Neural cell (in vitro differentiated cells): ENCODE measurements around the gene EMID1. TPM values are rescaled to one million over a fixed set of nuclear protein-coding genes. Genes with fewer than 3 reads are reported as not detected.

Experiments used
- H2AFZ ChIP-seq: fragments of 200-600, 300-800 bp; sonication (generic), shearing (Covaris generic); 2 replicates; pipeline ENCODE4 v1.6.0; 2014; ENCODE audit warnings: low read depth, mild to moderate bottlenecking, antibody characterized with exemption, low read length, moderate library complexity
- H3F3A ChIP-seq: fragments of 200-600 bp; shearing (Covaris generic); 2 replicates; pipeline ENCODE4 v1.6.1; 2016; ENCODE audit warnings: mild to moderate bottlenecking, moderate library complexity, mixed read lengths, antibody characterized with exemption, low read length; ENCODE audit not compliant: insufficient read depth, poor library complexity, severe bottlenecking
- H3K27ac ChIP-seq: fragments of 200-600, 300-800 bp; sonication (generic), shearing (Covaris generic); 2 replicates; pipeline ENCODE4 v1.5.1; 2014; ENCODE audit warnings: mild to moderate bottlenecking, low read length, moderate library complexity
- H3K27me3 ChIP-seq: fragments of 300-800, 200-600 bp; sonication (generic), shearing (Covaris generic); 2 replicates; pipeline ENCODE4 v1.6.0; 2014; ENCODE audit warnings: mild to moderate bottlenecking, low read depth, low read length, moderate library complexity; ENCODE audit not compliant: insufficient read depth
- H3K36me3 ChIP-seq: fragments of 300-800, 200-600 bp; sonication (generic), shearing (Covaris generic); 2 replicates; pipeline ENCODE4 v1.5.1; 2014; ENCODE audit warnings: mild to moderate bottlenecking, antibody characterized with exemption, low read length, moderate library complexity; ENCODE audit not compliant: insufficient read depth
- H3K4me2 ChIP-seq: fragments of 300-800, 200-600 bp; sonication (generic), shearing (Covaris generic); 2 replicates; pipeline ENCODE4 v1.6.0; 2014; ENCODE audit warnings: mild to moderate bottlenecking, low read length
- H3K4me3 ChIP-seq: fragments of 300-800, 200-600 bp; sonication (generic), shearing (Covaris generic); 2 replicates; pipeline ENCODE4 v1.5.1; 2014; ENCODE audit warnings: mild to moderate bottlenecking, low read length, moderate library complexity
- H3K79me2 ChIP-seq: fragments of 200-600 bp; shearing (Covaris generic); replicated peaks from 2 replicates; pipeline ENCODE4 v1.6.0; 2014; ENCODE audit warnings: mild to moderate bottlenecking, low read length, moderate library complexity; ENCODE audit not compliant: insufficient read depth
- H3K9ac ChIP-seq: fragments of 300-800, 200-600 bp; sonication (generic), shearing (Covaris generic); 2 replicates; pipeline ENCODE4 v1.6.1; 2016; ENCODE audit warnings: mild to moderate bottlenecking, low read length, mixed read lengths
- H3K9me2 ChIP-seq: fragments of 200-600 bp; shearing (Covaris generic); 2 replicates; pipeline ENCODE4 v1.6.1; 2016; ENCODE audit warnings: mild to moderate bottlenecking, low read length, mixed read lengths; ENCODE audit not compliant: insufficient read depth
- H3K9me3 ChIP-seq: fragments of 200-600, 300-800 bp; sonication (generic), shearing (Covaris generic); 2 replicates; pipeline ENCODE4 v1.6.1; 2016; ENCODE audit warnings: mild to moderate bottlenecking, mixed run types, low read length, moderate library complexity, mixed read lengths
- H4K20me1 ChIP-seq: fragments of 200-600 bp; shearing (Covaris generic); 2 replicates; pipeline ENCODE4 v1.6.1; 2016; ENCODE audit warnings: mild to moderate bottlenecking, mixed run types; ENCODE audit not compliant: insufficient read depth
- EP300 ChIP-seq: fragments of 450-650 bp; conservative IDR thresholded peaks from 2 replicates; pipeline ENCODE4 v1.6.1; 2014; ENCODE audit warnings: antibody characterized with exemption, mild to moderate bottlenecking, moderate library complexity; ENCODE audit not compliant: poor library complexity, severe bottlenecking
- EZH2 ChIP-seq: fragments of 200-600, 300-800 bp; shearing (Covaris generic), sonication (generic); IDR thresholded peaks from 2 replicates; pipeline ENCODE4 v1.6.1; 2014; ENCODE audit warnings: antibody characterized with exemption, low read length, borderline replicate concordance, mild to moderate bottlenecking; ENCODE audit not compliant: insufficient read depth, poor library complexity, severe bottlenecking
- MXI1 ChIP-seq: fragments of 450-650 bp; conservative IDR thresholded peaks from 2 replicates; pipeline ENCODE4 v1.6.1; 2014; ENCODE audit warnings: antibody characterized with exemption, mild to moderate bottlenecking; ENCODE audit not compliant: poor library complexity, severe bottlenecking
- POLR2AphosphoS5 ChIP-seq: IDR thresholded peaks from 2 replicates; pipeline ENCODE4 v1.6.1; 2012
- RAD21 ChIP-seq: fragments of 450-650 bp; conservative IDR thresholded peaks from 2 replicates; pipeline ENCODE4 v1.6.1; 2014; ENCODE audit warnings: antibody characterized with exemption, mild to moderate bottlenecking, moderate library complexity
- SMC3 ChIP-seq: fragments of 450-650 bp; conservative IDR thresholded peaks from 2 replicates; pipeline ENCODE4 v1.6.1; 2014; ENCODE audit warnings: antibody characterized with exemption, mild to moderate bottlenecking, moderate library complexity; ENCODE audit not compliant: poor library complexity
- TAF1 ChIP-seq: IDR thresholded peaks from 2 replicates; pipeline ENCODE4 v1.6.1; 2012; ENCODE audit warnings: low read depth
- polyA plus RNA-seq: library from polyadenylated mRNA; depleted of rRNA; stranded (reverse); fragments of >200 nt; gene quantifications from 2 replicates; pipeline ENCODE4 v1.2.3, GENCODE V29; 2014
- TF ChIP-seq, protein P1 (sequence below): fragments of 450-650 bp; IDR thresholded peaks from 2 replicates; pipeline ENCODE4 v1.5.1; 2014; ENCODE audit warnings: antibody characterized with exemption, mild to moderate bottlenecking, moderate library complexity; ENCODE audit not compliant: poor library complexity, severe bottlenecking
- TF ChIP-seq, protein P2 (sequence below): IDR thresholded peaks from 2 replicates; pipeline ENCODE4 v1.6.1; 2012; ENCODE audit warnings: borderline replicate concordance

Gene EMID1
- polyA plus RNA-seq, 1 donor from 2014 or later, result 14.1 TPM

- Histone ChIP-seq H3K9me3 (no peaks in the 10 kb centered on the region), H3K79me2 (no peaks in the 10 kb centered on the region), H3K9me2 (no peaks in the 10 kb centered on the region), H3K4me3 (no peak overlapping the region), H3K36me3 (no peaks in the 10 kb centered on the region), H3K27me3 (no peaks in the 10 kb centered on the region), H2AFZ (no peak overlapping the region), H3K27ac (no peak overlapping the region), H3F3A (no peaks in the 10 kb centered on the region), H3K9ac (no peak overlapping the region), H4K20me1 (no peaks in the 10 kb centered on the region), H3K4me2 (no peak overlapping the region)
- TF ChIP-seq EP300 (no peak), MXI1 (no peak), TAF1 (no peak), RAD21 (no peak), EZH2 (no peak), POLR2AphosphoS5 (no peak), SMC3 (no peak)
- TF ChIP-seq, protein P1, sequence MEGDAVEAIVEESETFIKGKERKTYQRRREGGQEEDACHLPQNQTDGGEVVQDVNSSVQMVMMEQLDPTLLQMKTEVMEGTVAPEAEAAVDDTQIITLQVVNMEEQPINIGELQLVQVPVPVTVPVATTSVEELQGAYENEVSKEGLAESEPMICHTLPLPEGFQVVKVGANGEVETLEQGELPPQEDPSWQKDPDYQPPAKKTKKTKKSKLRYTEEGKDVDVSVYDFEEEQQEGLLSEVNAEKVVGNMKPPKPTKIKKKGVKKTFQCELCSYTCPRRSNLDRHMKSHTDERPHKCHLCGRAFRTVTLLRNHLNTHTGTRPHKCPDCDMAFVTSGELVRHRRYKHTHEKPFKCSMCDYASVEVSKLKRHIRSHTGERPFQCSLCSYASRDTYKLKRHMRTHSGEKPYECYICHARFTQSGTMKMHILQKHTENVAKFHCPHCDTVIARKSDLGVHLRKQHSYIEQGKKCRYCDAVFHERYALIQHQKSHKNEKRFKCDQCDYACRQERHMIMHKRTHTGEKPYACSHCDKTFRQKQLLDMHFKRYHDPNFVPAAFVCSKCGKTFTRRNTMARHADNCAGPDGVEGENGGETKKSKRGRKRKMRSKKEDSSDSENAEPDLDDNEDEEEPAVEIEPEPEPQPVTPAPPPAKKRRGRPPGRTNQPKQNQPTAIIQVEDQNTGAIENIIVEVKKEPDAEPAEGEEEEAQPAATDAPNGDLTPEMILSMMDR, result no peak
- TF ChIP-seq, protein P2, sequence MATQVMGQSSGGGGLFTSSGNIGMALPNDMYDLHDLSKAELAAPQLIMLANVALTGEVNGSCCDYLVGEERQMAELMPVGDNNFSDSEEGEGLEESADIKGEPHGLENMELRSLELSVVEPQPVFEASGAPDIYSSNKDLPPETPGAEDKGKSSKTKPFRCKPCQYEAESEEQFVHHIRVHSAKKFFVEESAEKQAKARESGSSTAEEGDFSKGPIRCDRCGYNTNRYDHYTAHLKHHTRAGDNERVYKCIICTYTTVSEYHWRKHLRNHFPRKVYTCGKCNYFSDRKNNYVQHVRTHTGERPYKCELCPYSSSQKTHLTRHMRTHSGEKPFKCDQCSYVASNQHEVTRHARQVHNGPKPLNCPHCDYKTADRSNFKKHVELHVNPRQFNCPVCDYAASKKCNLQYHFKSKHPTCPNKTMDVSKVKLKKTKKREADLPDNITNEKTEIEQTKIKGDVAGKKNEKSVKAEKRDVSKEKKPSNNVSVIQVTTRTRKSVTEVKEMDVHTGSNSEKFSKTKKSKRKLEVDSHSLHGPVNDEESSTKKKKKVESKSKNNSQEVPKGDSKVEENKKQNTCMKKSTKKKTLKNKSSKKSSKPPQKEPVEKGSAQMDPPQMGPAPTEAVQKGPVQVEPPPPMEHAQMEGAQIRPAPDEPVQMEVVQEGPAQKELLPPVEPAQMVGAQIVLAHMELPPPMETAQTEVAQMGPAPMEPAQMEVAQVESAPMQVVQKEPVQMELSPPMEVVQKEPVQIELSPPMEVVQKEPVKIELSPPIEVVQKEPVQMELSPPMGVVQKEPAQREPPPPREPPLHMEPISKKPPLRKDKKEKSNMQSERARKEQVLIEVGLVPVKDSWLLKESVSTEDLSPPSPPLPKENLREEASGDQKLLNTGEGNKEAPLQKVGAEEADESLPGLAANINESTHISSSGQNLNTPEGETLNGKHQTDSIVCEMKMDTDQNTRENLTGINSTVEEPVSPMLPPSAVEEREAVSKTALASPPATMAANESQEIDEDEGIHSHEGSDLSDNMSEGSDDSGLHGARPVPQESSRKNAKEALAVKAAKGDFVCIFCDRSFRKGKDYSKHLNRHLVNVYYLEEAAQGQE, result no peak
Measured at GRCh38 chr22:29224859-29225410, 19.2 kb downstream of the EMID1 start.

- Histone ChIP-seq H3K27me3 (no peaks in the 10 kb centered on the region), H3K9me3 (no peaks in the 10 kb centered on the region), H3K9me2 (no peaks in the 10 kb centered on the region), H3K4me2 (no peak overlapping the region), H4K20me1 (no peaks in the 10 kb centered on the region), H3K79me2 (no peaks in the 10 kb centered on the region), H3F3A (no peaks in the 10 kb centered on the region), H2AFZ (no peak overlapping the region), H3K36me3 (no peaks in the 10 kb centered on the region), H3K27ac (no peak overlapping the region), H3K4me3 (no peak overlapping the region), H3K9ac (no peak overlapping the region)
- TF ChIP-seq TAF1, result no peak
- TF ChIP-seq SMC3, result no peak
- no peak for TF ChIP-seq MXI1
- TF ChIP-seq, protein P2, result no peak
- no peak for TF ChIP-seq RAD21
- no peak for TF ChIP-seq EP300
- TF ChIP-seq, protein P1, result no peak
- TF ChIP-seq POLR2AphosphoS5, result no peak
- no peak for TF ChIP-seq EZH2
Measured at GRCh38 chr22:29225422-29226090, 19.9 kb downstream of the EMID1 start.
